ENCODE results near the gene ULK3.

Gene ULK3

GRCh38 chr15:74869726-74870407 is 26.9 kb upstream of the ULK3 start:
- H3K36me3 ChIP-seq (replicated peaks) = peaks cover 2% of the 10 kb centered on the region
- no peaks in the 10 kb centered on the region for H3K27me3 ChIP-seq (replicated peaks)
- in situ Hi-C loops (cut with HindIII; ENCODE audit: low pct_ligation_motif_present, low sequenced_read_pairs) = no loop called here
- no peak for DNase-seq
- TF ChIP-seq CTCF (IDR thresholded peaks at IDR 0.05; ENCODE audit: low read depth, low read length, missing control alignments) = no peak
- no peak overlapping the region for H3K27ac ChIP-seq
- H3K4me3 ChIP-seq (ENCODE audit: low read depth, low read length) = no peak overlapping the region

- no peaks in the 10 kb centered on the region for H3K27me3 ChIP-seq (replicated peaks)
- no peak overlapping the region for H3K27ac ChIP-seq
- DNase-seq = no peak
- TF ChIP-seq CTCF (IDR thresholded peaks at IDR 0.05; ENCODE audit: low read depth, low read length, missing control alignments) = no peak
- H3K36me3 ChIP-seq (replicated peaks) = peaks cover 2% of the 10 kb centered on the region
- no peak overlapping the region for H3K4me3 ChIP-seq (ENCODE audit: low read depth, low read length)
- in situ Hi-C loops (cut with HindIII; ENCODE audit: low pct_ligation_motif_present, low sequenced_read_pairs) = no loop called here
Observed at GRCh38 chr15:74869372-74869725, 26.4 kb upstream of the ULK3 start.

- no peak for DNase-seq
- peaks cover 2% of the 10 kb centered on the region for H3K36me3 ChIP-seq (replicated peaks)
- no peaks in the 10 kb centered on the region for H3K27me3 ChIP-seq (replicated peaks)
- H3K4me3 ChIP-seq (ENCODE audit: low read depth, low read length) = no peak overlapping the region
- in situ Hi-C loops (cut with HindIII; ENCODE audit: low pct_ligation_motif_present, low sequenced_read_pairs) = no loop called here
- no peak for TF ChIP-seq CTCF (IDR thresholded peaks at IDR 0.05; ENCODE audit: low read depth, low read length, missing control alignments)
- no peak overlapping the region for H3K27ac ChIP-seq
Observed at GRCh38 chr15:74868059-74868458, 25.1 kb upstream of the ULK3 start.

GRCh38 chr15:74867466-74868038 is 24.6 kb upstream of the ULK3 start:
- no peak for DNase-seq
- in situ Hi-C loops (cut with HindIII; ENCODE audit: low pct_ligation_motif_present, low sequenced_read_pairs) = no loop called here
- no peak for TF ChIP-seq CTCF (IDR thresholded peaks at IDR 0.05; ENCODE audit: low read depth, low read length, missing control alignments)
- H3K4me3 ChIP-seq (ENCODE audit: low read depth, low read length) = no peak overlapping the region
- H3K27me3 ChIP-seq (replicated peaks) = no peaks in the 10 kb centered on the region
- H3K36me3 ChIP-seq (replicated peaks) = peaks cover 2% of the 10 kb centered on the region
- no peak overlapping the region for H3K27ac ChIP-seq

- TF ChIP-seq CTCF (IDR thresholded peaks at IDR 0.05; ENCODE audit: low read depth, low read length, missing control alignments) = no peak
- Histone ChIP-seq H3K27ac (peak overlapping the region; percentile 8), H3K36me3 (replicated peaks) (peaks cover 2% of the 10 kb centered on the region), H3K4me3 (ENCODE audit: low read depth, low read length) (no peak overlapping the region), H3K27me3 (replicated peaks) (no peaks in the 10 kb centered on the region)
- in situ Hi-C loops (cut with HindIII; ENCODE audit: low pct_ligation_motif_present, low sequenced_read_pairs) = no loop called here
- peak; percentile 58 for DNase-seq
Observed at GRCh38 chr15:74866090-74866489, 23.1 kb upstream of the ULK3 start.

- no peaks in the 10 kb centered on the region for H3K27me3 ChIP-seq (replicated peaks)
- no peak overlapping the region for H3K27ac ChIP-seq
- TF ChIP-seq CTCF (IDR thresholded peaks at IDR 0.05; ENCODE audit: low read depth, low read length, missing control alignments) = no peak
- DNase-seq = no peak
- in situ Hi-C loops (cut with HindIII; ENCODE audit: low pct_ligation_motif_present, low sequenced_read_pairs) = no loop called here
- H3K36me3 ChIP-seq (replicated peaks) = peaks cover 2% of the 10 kb centered on the region
- H3K4me3 ChIP-seq (ENCODE audit: low read depth, low read length) = no peak overlapping the region
Observed at GRCh38 chr15:74865316-74865715, 22.4 kb upstream of the ULK3 start.

Data from brain microvascular endothelial cell (primary cell).